ENCODE data around the gene HENMT1. TPM values are rescaled to one million over a fixed set of nuclear protein-coding genes. Genes with fewer than 3 reads are reported as not detected.

Gene HENMT1
- total RNA-seq, 3 donors from 2014 or later (not counting 1 experiment from before 2014, with no cell fraction given): 26.9 to 41.5 (median 30.6) TPM

DNA sequence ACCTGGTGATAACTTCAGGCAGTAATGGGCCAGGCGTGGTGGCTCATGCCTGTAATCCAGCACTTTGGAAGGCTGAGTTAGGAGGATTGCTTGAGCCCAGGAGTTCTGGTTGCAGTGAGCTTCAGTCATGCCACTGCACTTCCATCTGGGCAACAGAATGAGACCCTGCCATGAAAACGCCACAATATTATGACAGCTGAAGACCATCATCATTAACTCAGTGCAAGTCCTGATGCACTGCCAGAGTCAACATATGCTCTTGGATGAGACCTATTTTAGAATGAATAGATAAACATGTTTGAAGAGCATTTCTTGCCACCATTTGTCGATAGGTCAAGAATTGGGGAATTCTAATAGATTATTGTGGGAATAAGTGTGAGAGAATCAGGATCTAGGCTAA, 26.4 kb downstream of the HENMT1 start:
- no peak overlapping the region for H3K27ac ChIP-seq (ENCODE audit: low read length)
- peak overlapping the region in 1 of 2 donors; percentile 61 for H3K27ac Mint-ChIP-seq
- H3K4me3 ChIP-seq (ENCODE audit: low read length): no peak overlapping the region
- ATAC-seq (no peak), DNase-seq (no peak)
- peaks cover 24% of the 10 kb centered on the region for H3K36me3 ChIP-seq (ENCODE audit: control insufficient read depth, insufficient read depth, low read length)
- H3K4me1 ChIP-seq (ENCODE audit: control insufficient read depth, insufficient read depth, low read length): no peaks in the 10 kb centered on the region
- TF ChIP-seq, protein P1, sequence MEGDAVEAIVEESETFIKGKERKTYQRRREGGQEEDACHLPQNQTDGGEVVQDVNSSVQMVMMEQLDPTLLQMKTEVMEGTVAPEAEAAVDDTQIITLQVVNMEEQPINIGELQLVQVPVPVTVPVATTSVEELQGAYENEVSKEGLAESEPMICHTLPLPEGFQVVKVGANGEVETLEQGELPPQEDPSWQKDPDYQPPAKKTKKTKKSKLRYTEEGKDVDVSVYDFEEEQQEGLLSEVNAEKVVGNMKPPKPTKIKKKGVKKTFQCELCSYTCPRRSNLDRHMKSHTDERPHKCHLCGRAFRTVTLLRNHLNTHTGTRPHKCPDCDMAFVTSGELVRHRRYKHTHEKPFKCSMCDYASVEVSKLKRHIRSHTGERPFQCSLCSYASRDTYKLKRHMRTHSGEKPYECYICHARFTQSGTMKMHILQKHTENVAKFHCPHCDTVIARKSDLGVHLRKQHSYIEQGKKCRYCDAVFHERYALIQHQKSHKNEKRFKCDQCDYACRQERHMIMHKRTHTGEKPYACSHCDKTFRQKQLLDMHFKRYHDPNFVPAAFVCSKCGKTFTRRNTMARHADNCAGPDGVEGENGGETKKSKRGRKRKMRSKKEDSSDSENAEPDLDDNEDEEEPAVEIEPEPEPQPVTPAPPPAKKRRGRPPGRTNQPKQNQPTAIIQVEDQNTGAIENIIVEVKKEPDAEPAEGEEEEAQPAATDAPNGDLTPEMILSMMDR (IDR thresholded peaks at IDR 0.05): no peak
- peaks cover under 1% of the 10 kb centered on the region in 2 donors for H3K4me1 Mint-ChIP-seq
- WGBS (ENCODE audit: insufficient coverage): 94% methylated on average over 2 of the region's 3 CpGs
- H3K9me3 Mint-ChIP-seq: no peaks in the 10 kb centered on the region
- no peaks in the 10 kb centered on the region for H3K9me3 ChIP-seq (ENCODE audit: control insufficient read depth, insufficient read depth, low read length)
- intact Hi-C loops (cut with micrococcal nuclease): no loop called here
- H3K27me3 Mint-ChIP-seq (ENCODE audit: low read depth in 2 of 2): no peaks in the 10 kb centered on the region
- H3K27me3 ChIP-seq (ENCODE audit: control insufficient read depth, insufficient read depth, low read length): no peaks in the 10 kb centered on the region
- no peak overlapping the region for H3K4me3 Mint-ChIP-seq
- no peaks in the 10 kb centered on the region for H3K36me3 Mint-ChIP-seq

DNA sequence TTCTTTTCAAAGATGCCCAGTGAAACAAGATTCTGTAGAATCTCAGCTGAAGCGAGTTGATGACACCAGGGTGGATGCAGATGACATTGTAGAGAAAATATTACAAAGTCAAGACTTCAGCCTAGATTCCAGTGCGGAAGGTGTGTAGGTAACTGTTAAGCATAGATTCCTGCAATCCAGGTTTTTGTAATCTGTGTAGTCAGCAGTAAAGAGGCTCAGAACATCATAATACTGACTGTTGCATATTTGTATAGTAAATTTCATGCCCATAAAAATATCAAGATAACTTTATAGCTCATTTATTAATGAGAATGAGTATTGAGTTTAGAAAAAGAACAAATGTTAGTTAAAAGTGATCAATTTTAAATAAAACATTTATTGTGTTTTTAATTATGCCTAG, 32.2 kb downstream of the HENMT1 start:
- no peaks in the 10 kb centered on the region for H3K36me3 Mint-ChIP-seq
- no peaks in the 10 kb centered on the region for H3K27me3 Mint-ChIP-seq (ENCODE audit: low read depth in 2 of 2)
- intact Hi-C loops (cut with micrococcal nuclease): no loop called here
- H3K4me3 Mint-ChIP-seq: no peak overlapping the region
- no peak for DNase-seq
- H3K27me3 ChIP-seq (ENCODE audit: control insufficient read depth, insufficient read depth, low read length): no peaks in the 10 kb centered on the region
- H3K36me3 ChIP-seq (ENCODE audit: control insufficient read depth, insufficient read depth, low read length): peaks cover 21% of the 10 kb centered on the region
- H3K27ac ChIP-seq (ENCODE audit: low read length): no peak overlapping the region
- no peaks in the 10 kb centered on the region for H3K9me3 Mint-ChIP-seq
- H3K27ac Mint-ChIP-seq: no peak overlapping the region
- H3K4me3 ChIP-seq (ENCODE audit: low read length): no peak overlapping the region
- H3K4me1 Mint-ChIP-seq: peaks cover 0 to 3% of the 10 kb centered on the region in 2 donors
- no peaks in the 10 kb centered on the region for H3K4me1 ChIP-seq (ENCODE audit: control insufficient read depth, insufficient read depth, low read length)
- no peak for ATAC-seq
- TF ChIP-seq, protein P1 (IDR thresholded peaks at IDR 0.05): no peak
- no peaks in the 10 kb centered on the region for H3K9me3 ChIP-seq (ENCODE audit: control insufficient read depth, insufficient read depth, low read length)
- 100% methylated on average over 2 of the region's 2 CpGs for WGBS (ENCODE audit: insufficient coverage)

DNA sequence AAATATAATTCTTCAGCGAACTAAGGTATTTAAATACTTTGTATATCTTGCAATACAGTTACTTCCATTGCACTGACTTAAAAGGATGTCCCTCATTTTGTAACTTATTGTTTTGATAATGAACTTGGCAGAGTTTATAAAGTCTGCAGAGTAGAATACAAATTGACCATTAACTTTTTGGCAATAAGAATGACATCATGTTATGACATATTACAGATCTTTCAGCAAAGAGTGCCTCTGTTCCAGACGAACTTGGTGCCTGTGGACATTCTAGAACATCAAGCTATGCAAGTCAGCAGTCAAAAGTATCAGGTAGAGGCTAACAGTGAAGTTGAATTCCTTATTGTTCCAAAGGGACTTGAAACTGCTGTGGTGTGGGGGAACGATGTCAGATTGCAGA, 32.9 kb downstream of the HENMT1 start:
- Mint-ChIP-seq H3K27me3 (ENCODE audit: low read depth in 2 of 2) (no peaks in the 10 kb centered on the region), H3K4me3 (no peak overlapping the region), H3K36me3 (no peaks in the 10 kb centered on the region), H3K4me1 (peaks cover 0 to 3% of the 10 kb centered on the region in 2 donors), H3K27ac (no peak overlapping the region), H3K9me3 (no peaks in the 10 kb centered on the region)
- TF ChIP-seq, protein P1 (IDR thresholded peaks at IDR 0.05): no peak
- no peak overlapping the region for H3K27ac ChIP-seq (ENCODE audit: low read length)
- H3K4me3 ChIP-seq (ENCODE audit: low read length): no peak overlapping the region
- intact Hi-C loops (cut with micrococcal nuclease): no loop called here
- ATAC-seq (no peak), DNase-seq (no peak)
- 86% methylated on average over 2 of the region's 3 CpGs for WGBS (ENCODE audit: insufficient coverage)
- H3K36me3 ChIP-seq (ENCODE audit: control insufficient read depth, insufficient read depth, low read length): peaks cover 21% of the 10 kb centered on the region
- no peaks in the 10 kb centered on the region for H3K9me3 ChIP-seq (ENCODE audit: control insufficient read depth, insufficient read depth, low read length)
- H3K4me1 ChIP-seq (ENCODE audit: control insufficient read depth, insufficient read depth, low read length): no peaks in the 10 kb centered on the region
- H3K27me3 ChIP-seq (ENCODE audit: control insufficient read depth, insufficient read depth, low read length): no peaks in the 10 kb centered on the region

DNA sequence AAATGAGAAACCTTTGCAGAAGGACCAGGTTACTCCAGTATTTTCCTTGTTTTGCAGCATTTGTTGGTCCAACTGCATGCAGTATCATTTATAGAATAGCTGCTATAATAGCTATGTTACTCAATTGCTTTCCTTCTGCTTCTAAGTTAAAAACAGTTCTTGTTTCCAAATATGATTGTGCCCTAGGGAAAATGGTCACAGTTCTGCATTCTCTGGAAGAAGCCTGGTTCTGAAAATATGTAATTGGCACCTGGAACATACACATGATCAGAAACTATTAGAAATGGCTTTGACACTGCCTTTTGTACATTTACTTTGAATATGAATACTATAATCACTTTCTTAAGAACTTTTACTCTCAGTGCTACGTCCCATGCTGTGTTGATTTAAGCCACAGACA, 33.6 kb downstream of the HENMT1 start:
- Histone ChIP-seq H3K27me3 (ENCODE audit: control insufficient read depth, insufficient read depth, low read length) (no peaks in the 10 kb centered on the region), H3K36me3 (ENCODE audit: control insufficient read depth, insufficient read depth, low read length) (peaks cover 21% of the 10 kb centered on the region), H3K4me3 (ENCODE audit: low read length) (no peak overlapping the region), H3K27ac (ENCODE audit: low read length) (no peak overlapping the region), H3K4me1 (ENCODE audit: control insufficient read depth, insufficient read depth, low read length) (no peaks in the 10 kb centered on the region), H3K9me3 (ENCODE audit: control insufficient read depth, insufficient read depth, low read length) (no peaks in the 10 kb centered on the region)
- Mint-ChIP-seq H3K4me1 (peaks cover 0 to 3% of the 10 kb centered on the region in 2 donors), H3K9me3 (no peaks in the 10 kb centered on the region), H3K36me3 (no peaks in the 10 kb centered on the region), H3K4me3 (no peak overlapping the region), H3K27ac (no peak overlapping the region), H3K27me3 (ENCODE audit: low read depth in 2 of 2) (no peaks in the 10 kb centered on the region)
- intact Hi-C loops (cut with micrococcal nuclease): no loop called here
- TF ChIP-seq, protein P1 (IDR thresholded peaks at IDR 0.05): no peak
- DNase-seq (no peak), ATAC-seq (no peak)
- WGBS (ENCODE audit: insufficient coverage): no CpG with 5 or more reads among the region's 1 CpG

All from natural killer cell (primary cell).